CD14-positive monocyte (primary cell): ENCODE measurements around the gene TAP1. TPM values are rescaled to one million over a fixed set of nuclear protein-coding genes. Genes with fewer than 3 reads are reported as not detected.

Experiments
- DNase-seq, 3 donors: peaks; one replicate each; pipeline ENCODE4 v3.0.0-alpha.2; 2011 to 2022
- H2AFZ ChIP-seq: 2 replicates; pipeline ENCODE4 v1.6.0; 2012; ENCODE audit warnings: mild to moderate bottlenecking, low read depth, low read length, inconsistent platforms; ENCODE audit not compliant: insufficient read depth, poor library complexity, severe bottlenecking
- H3K27ac ChIP-seq, 2 donors: 1 replicate in 1 of 2; 2 replicates in 1 of 2; pipeline ENCODE4 v1.5.1; 2012 to 2013; ENCODE audit warnings: low read length in 2 of 2, control low read depth in 1 of 2, inconsistent platforms in 1 of 2, low read depth in 1 of 2, mild to moderate bottlenecking in 1 of 2
- H3K27me3 ChIP-seq, 2 donors: one replicate each; pipeline versions ENCODE4 v1.6.0 to v1.6.1; 2011 to 2013; ENCODE audit warnings: low read length in 2 of 2; ENCODE audit not compliant: control insufficient read depth in 2 of 2, insufficient read depth in 2 of 2
- H3K36me3 ChIP-seq, 2 donors: replicated peaks in 1 of 2; 1 replicate in 1 of 2; 2 replicates in 1 of 2; pipeline versions ENCODE4 v1.5.1 to v1.6.1; 2012 to 2013; ENCODE audit warnings: low read length in 2 of 2, control low read depth in 1 of 2, inconsistent platforms in 1 of 2, mild to moderate bottlenecking in 1 of 2; ENCODE audit not compliant: insufficient read depth in 2 of 2, control insufficient read depth in 1 of 2
- H3K4me1 ChIP-seq, 2 donors: 1 replicate in 1 of 2; 2 replicates in 1 of 2; pipeline versions ENCODE4 v1.5.1 to v1.6.1; 2012 to 2013; ENCODE audit warnings: low read length in 2 of 2, control low read depth in 1 of 2, inconsistent platforms in 1 of 2, mild to moderate bottlenecking in 1 of 2, moderate library complexity in 1 of 2; ENCODE audit not compliant: insufficient read depth in 2 of 2, control insufficient read depth in 1 of 2
- H3K4me2 ChIP-seq: replicated peaks from 2 replicates; pipeline ENCODE3; 2012; ENCODE audit warnings: low read length, moderate library complexity, mild to moderate bottlenecking; ENCODE audit not compliant: poor library complexity, severe bottlenecking; ENCODE audit errors: extremely low read depth
- H3K4me3 ChIP-seq, 3 experiments: fragments of 200-600 bp in 1 of 3; sonication (generic) in 1 of 3; replicated peaks in 1 of 3; 1 replicate in 2 of 3; 2 replicates in 1 of 3; pipeline ENCODE4 v1.5.1; 2011 to 2013; ENCODE audit warnings: low read length in 3 of 3, mild to moderate bottlenecking in 3 of 3, control low read depth in 2 of 3, low read depth in 2 of 3, inconsistent platforms in 1 of 3, moderate library complexity in 1 of 3
- H3K79me2 ChIP-seq: 2 replicates; pipeline ENCODE4 v1.6.0; 2012; ENCODE audit warnings: mild to moderate bottlenecking, control low read depth, inconsistent platforms, low read length, moderate library complexity; ENCODE audit not compliant: insufficient read depth
- H3K9ac ChIP-seq: 2 replicates; pipeline ENCODE4 v1.6.0; 2017; ENCODE audit warnings: low read length, mild to moderate bottlenecking; ENCODE audit not compliant: insufficient read depth, poor library complexity, severe bottlenecking
- H3K9me3 ChIP-seq, 2 donors: replicated peaks in 1 of 2; 1 replicate in 1 of 2; 2 replicates in 1 of 2; pipeline versions ENCODE4 v1.5.1 to v1.6.1; 2012 to 2013; ENCODE audit warnings: low read length in 2 of 2, control low read depth in 1 of 2; ENCODE audit not compliant: control insufficient read depth in 1 of 2, insufficient read depth in 1 of 2
- H4K20me1 ChIP-seq: 2 replicates; pipeline ENCODE4 v1.6.0; 2012; ENCODE audit warnings: mild to moderate bottlenecking, low read length, control low read depth, moderate library complexity; ENCODE audit not compliant: insufficient read depth
- H3K27ac Mint-ChIP-seq, 7 donors: one replicate each; pipeline ENCODE4 v1.8.0; 2020; ENCODE audit warnings: mild to moderate bottlenecking in 7 of 7, mixed read lengths in 7 of 7, moderate library complexity in 6 of 7, inconsistent platforms in 2 of 7
- H3K27me3 Mint-ChIP-seq, 3 donors: one replicate each; pipeline ENCODE4 v1.8.0; 2021 to 2022; ENCODE audit warnings: low read depth in 3 of 3, mild to moderate bottlenecking in 3 of 3, mixed read lengths in 3 of 3, moderate library complexity in 3 of 3, inconsistent platforms in 1 of 3
- H3K36me3 Mint-ChIP-seq, 2 donors: one replicate each; pipeline ENCODE4 v1.8.0; 2020; ENCODE audit warnings: mixed read lengths in 2 of 2, inconsistent platforms in 1 of 2, mild to moderate bottlenecking in 1 of 2
- H3K4me1 Mint-ChIP-seq: one replicate; pipeline ENCODE4 v1.8.0; 2020; ENCODE audit warnings: mild to moderate bottlenecking, mixed read lengths
- H3K4me3 Mint-ChIP-seq, 2 donors: one replicate each; pipeline ENCODE4 v1.8.0; 2020; ENCODE audit warnings: mild to moderate bottlenecking in 2 of 2, mixed read lengths in 2 of 2, moderate library complexity in 1 of 2
- H3K9me3 Mint-ChIP-seq, 7 donors: one replicate each; pipeline ENCODE4 v1.8.0; 2020 to 2022; ENCODE audit warnings: mixed read lengths in 7 of 7, mild to moderate bottlenecking in 6 of 7, moderate library complexity in 6 of 7, inconsistent platforms in 2 of 7
- WGBS: methylation state at CpG from one replicate; pipeline ENCODE4 v1.1.5; 2013; ENCODE audit warnings: missing lambda C conversion rate; ENCODE audit not compliant: insufficient coverage; 5-methylcytosine and 5-hydroxymethylcytosine counted together
- intact Hi-C, 2 donors: fragments of 100-400 bp; cut with micrococcal nuclease; formaldehyde crosslinking; loops; one replicate each; pipeline versions ENCODE4 v1.15.0 to v1.15.1; 2023
- polyA plus RNA-seq, 3 donors: library from polyadenylated mRNA; depleted of rRNA in 1 of 3; unstranded in 2 of 3; stranded (reverse) in 1 of 3; fragments of 300-500 nt in 2 of 3; fragments of >200 nt in 1 of 3; fragmentation: Illumina TruSeq in 2 of 3; gene quantifications; 1 replicate in 2 of 3; 2 replicates in 1 of 3; pipeline ENCODE4 v1.2.3, GENCODE V29; 2012 to 2021
- TF ChIP-seq, protein P1 (sequence below): fragments of 200-600 bp; IDR thresholded peaks from one replicate; pipeline ENCODE4 v1.8.0; 2022; ENCODE audit warnings: antibody characterized with exemption, mild to moderate bottlenecking

Gene TAP1
- polyA plus RNA-seq, 3 donors: 119 to 221 (median 204) TPM

- intact Hi-C loops: loop anchor here (1.0 to 5.0 kb wide), 2 partner anchors 8 to 127 kb away; partner anchors contain the start of gene TAP1 (in 2 of the 2)
- WGBS: 0% methylated on average over 18 of the region's 19 CpGs
Measured at GRCh38 chr6:32844839-32845383, 8.6 kb downstream of the TAP1 start.

GRCh38 chr6:32843979-32844838, 9.3 kb downstream of the TAP1 start, which contains the start of gene PSMB8:
Gene PSMB8 (minus strand): TSS chr6:32844047. CDS start chr6:32843996, 51 bp downstream.
- Histone ChIP-seq H3K79me2 (peaks cover 79% of the 10 kb centered on the region), H3K27ac (peak within 1 kb of the TSS; percentile 89 to 94), H4K20me1 (peaks cover 39% of the 10 kb centered on the region), H3K36me3 (peaks cover 51 to 65% of the 10 kb centered on the region in 2 donors), H3K9me3 (no peaks in the 10 kb centered on the region), H3K4me2 (peak within 1 kb of the TSS; percentile 97), H3K27me3 (no peaks in the 10 kb centered on the region), H3K4me3 (peak within 1 kb of the TSS; percentile 65 to 87 (median 83)), H2AFZ (peak within 1 kb of the TSS; percentile 87), H3K9ac (peak within 1 kb of the TSS; percentile 95), H3K4me1 (peaks cover 49 to 74% of the 10 kb centered on the region in 2 donors)
- Mint-ChIP-seq H3K4me3 (peak within 1 kb of the TSS; percentile 98 to 99), H3K4me1 (peaks cover 77% of the 10 kb centered on the region), H3K27ac (peak within 1 kb of the TSS; percentile 99 to 100 (median 100)), H3K27me3 (peaks cover 0 to 6% (median 0%) of the 10 kb centered on the region in 3 donors), H3K9me3 (peaks cover 0 to 8% (median 3%) of the 10 kb centered on the region in 7 donors), H3K36me3 (peaks cover 67 to 75% of the 10 kb centered on the region in 2 donors)
- DNase-seq: peak; percentile 96
- intact Hi-C loops: loop anchor here (1.0 to 5.0 kb wide), 2 partner anchors 9 to 128 kb away; partner anchors contain the start of gene TAP1 (in 1 of the 2)
- TF ChIP-seq, protein P1, sequence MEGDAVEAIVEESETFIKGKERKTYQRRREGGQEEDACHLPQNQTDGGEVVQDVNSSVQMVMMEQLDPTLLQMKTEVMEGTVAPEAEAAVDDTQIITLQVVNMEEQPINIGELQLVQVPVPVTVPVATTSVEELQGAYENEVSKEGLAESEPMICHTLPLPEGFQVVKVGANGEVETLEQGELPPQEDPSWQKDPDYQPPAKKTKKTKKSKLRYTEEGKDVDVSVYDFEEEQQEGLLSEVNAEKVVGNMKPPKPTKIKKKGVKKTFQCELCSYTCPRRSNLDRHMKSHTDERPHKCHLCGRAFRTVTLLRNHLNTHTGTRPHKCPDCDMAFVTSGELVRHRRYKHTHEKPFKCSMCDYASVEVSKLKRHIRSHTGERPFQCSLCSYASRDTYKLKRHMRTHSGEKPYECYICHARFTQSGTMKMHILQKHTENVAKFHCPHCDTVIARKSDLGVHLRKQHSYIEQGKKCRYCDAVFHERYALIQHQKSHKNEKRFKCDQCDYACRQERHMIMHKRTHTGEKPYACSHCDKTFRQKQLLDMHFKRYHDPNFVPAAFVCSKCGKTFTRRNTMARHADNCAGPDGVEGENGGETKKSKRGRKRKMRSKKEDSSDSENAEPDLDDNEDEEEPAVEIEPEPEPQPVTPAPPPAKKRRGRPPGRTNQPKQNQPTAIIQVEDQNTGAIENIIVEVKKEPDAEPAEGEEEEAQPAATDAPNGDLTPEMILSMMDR: no peak
- under 1% methylated on average over 33 of the region's 40 CpGs for WGBS

More at GRCh38 chr6:32844839-32845383, 8.6 kb downstream of the TAP1 start:
- H3K36me3 ChIP-seq: peaks cover 54 to 70% of the 10 kb centered on the region in 2 donors
- Mint-ChIP-seq H3K4me1 (peaks cover 78% of the 10 kb centered on the region), H3K27me3 (peaks cover 0 to 6% (median 0%) of the 10 kb centered on the region in 3 donors), H3K36me3 (peaks cover 72 to 81% of the 10 kb centered on the region in 2 donors), H3K27ac (peak overlapping the region; percentile 99 to 100 (median 100)), H3K4me3 (peak overlapping the region; percentile 98 to 99), H3K9me3 (peaks cover 0 to 8% (median 3%) of the 10 kb centered on the region in 7 donors)
- peaks cover 45% of the 10 kb centered on the region for H4K20me1 ChIP-seq
- peak overlapping the region; percentile 89 to 94 for H3K27ac ChIP-seq
- H3K4me2 ChIP-seq: peak overlapping the region; percentile 97
- H2AFZ ChIP-seq: peak overlapping the region; percentile 87
- DNase-seq: no peak
- peaks cover 46 to 71% of the 10 kb centered on the region in 2 donors for H3K4me1 ChIP-seq
- TF ChIP-seq, protein P1: no peak
- no peaks in the 10 kb centered on the region for H3K27me3 ChIP-seq
- peak overlapping the region; percentile 95 for H3K9ac ChIP-seq
- H3K79me2 ChIP-seq: peaks cover 85% of the 10 kb centered on the region
- no peaks in the 10 kb centered on the region for H3K9me3 ChIP-seq
- peak overlapping the region; percentile 65 to 87 (median 83) for H3K4me3 ChIP-seq
